Esophagus squamous epithelium (tissue), 4 donors: Measurements from ENCODE around the gene RSBN1L.

Experiments
- POLR2A ChIP-seq, 4 donors: fragments of 450-650 bp; IDR thresholded peaks; one replicate each; pipeline ENCODE4 v1.6.1; 2017; ENCODE audit warnings: antibody characterized with exemption in 4 of 4, mild to moderate bottlenecking in 4 of 4, moderate library complexity in 3 of 4
- TF ChIP-seq, protein P1 (sequence below), 6 experiments: fragments of 450-650 bp in 4 of 6; fragments of 200-600 bp in 2 of 6; sonication (generic) in 2 of 6; IDR thresholded peaks; one replicate each; pipeline ENCODE4 v1.5.1; 2016 to 2019; ENCODE audit warnings: antibody characterized with exemption in 6 of 6, mild to moderate bottlenecking in 4 of 6, moderate library complexity in 4 of 6

DNA sequence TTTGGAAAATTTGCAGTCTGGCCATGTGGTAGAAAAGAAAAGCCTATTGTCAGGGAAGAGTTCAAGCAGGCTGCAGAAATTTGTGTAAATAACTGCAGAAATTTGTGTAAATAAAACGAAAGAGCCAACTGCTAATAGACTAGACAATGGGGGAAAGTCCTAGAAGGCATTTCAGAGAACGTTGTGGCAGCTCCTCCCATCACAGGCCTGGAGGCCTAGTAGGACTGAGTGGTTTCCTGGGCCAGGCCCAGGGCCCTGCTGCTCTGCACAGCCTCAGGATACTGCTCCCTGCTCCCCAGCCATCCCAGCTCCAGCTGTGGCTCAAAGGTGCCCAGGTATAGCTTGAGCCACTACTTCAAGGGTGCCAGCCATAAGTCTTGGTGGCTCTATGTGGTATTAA is 50.9 kb downstream of the RSBN1L start:
- TF ChIP-seq, protein P1, sequence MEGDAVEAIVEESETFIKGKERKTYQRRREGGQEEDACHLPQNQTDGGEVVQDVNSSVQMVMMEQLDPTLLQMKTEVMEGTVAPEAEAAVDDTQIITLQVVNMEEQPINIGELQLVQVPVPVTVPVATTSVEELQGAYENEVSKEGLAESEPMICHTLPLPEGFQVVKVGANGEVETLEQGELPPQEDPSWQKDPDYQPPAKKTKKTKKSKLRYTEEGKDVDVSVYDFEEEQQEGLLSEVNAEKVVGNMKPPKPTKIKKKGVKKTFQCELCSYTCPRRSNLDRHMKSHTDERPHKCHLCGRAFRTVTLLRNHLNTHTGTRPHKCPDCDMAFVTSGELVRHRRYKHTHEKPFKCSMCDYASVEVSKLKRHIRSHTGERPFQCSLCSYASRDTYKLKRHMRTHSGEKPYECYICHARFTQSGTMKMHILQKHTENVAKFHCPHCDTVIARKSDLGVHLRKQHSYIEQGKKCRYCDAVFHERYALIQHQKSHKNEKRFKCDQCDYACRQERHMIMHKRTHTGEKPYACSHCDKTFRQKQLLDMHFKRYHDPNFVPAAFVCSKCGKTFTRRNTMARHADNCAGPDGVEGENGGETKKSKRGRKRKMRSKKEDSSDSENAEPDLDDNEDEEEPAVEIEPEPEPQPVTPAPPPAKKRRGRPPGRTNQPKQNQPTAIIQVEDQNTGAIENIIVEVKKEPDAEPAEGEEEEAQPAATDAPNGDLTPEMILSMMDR (IDR thresholded peaks at IDR 0.05), result no peak
- no peak for TF ChIP-seq POLR2A (IDR thresholded peaks at IDR 0.05)
